Measurements from ENCODE around the gene INTS1.

- TF ChIP-seq POLR2AphosphoS5 (IDR thresholded peaks at IDR 0.05) (no peak), CTCF (IDR thresholded peaks at IDR 0.05) (no peak), POLR2A (IDR thresholded peaks at IDR 0.05) (no peak)
Observed at GRCh38 chr7:1438208-1438607, 66.0 kb downstream of the INTS1 start.
